Bronchial epithelial cell (primary cell): ENCODE measurements around the gene POLD1. TPM values are rescaled to one million over a fixed set of nuclear protein-coding genes. Genes with fewer than 3 reads are reported as not detected.
A peak's percentile ranks its signal among the peaks of the same experiment; 100 is the strongest.
"Not testable (repeated sequence)": the region's sequence is repeated elsewhere in the genome, so short reads cannot be mapped to it uniquely, and the experiment has no call there.

Source experiments
- DNase-seq: peaks from one replicate; pipeline ENCODE4 v3.0.0-alpha.2; 2010; ENCODE audit warnings: low read depth
- FAIRE-seq: peaks from 2 replicates; lab custom pipeline; 2011; peaks lifted over from hg19 to GRCh38; lab: Jason Lieb, UNC
- H3K27me3 ChIP-seq: 2 replicates; pipeline ENCODE4 v1.5.1; 2011; ENCODE audit warnings: low read length; ENCODE audit not compliant: control insufficient read depth, insufficient read depth
- H3K36me3 ChIP-seq: 2 replicates; pipeline ENCODE4 v1.5.1; 2011; ENCODE audit warnings: low read length; ENCODE audit not compliant: control insufficient read depth, insufficient read depth
- H3K4me3 ChIP-seq: 2 replicates; pipeline ENCODE4 v1.5.1; 2011; ENCODE audit warnings: mild to moderate bottlenecking, low read depth, low read length, control low read depth
- CTCF ChIP-seq: IDR thresholded peaks from 2 replicates; pipeline ENCODE4 v1.5.1; 2011; ENCODE audit warnings: mild to moderate bottlenecking, moderate library complexity, low read length, control low read depth, inconsistent platforms; ENCODE audit not compliant: insufficient read depth, severe bottlenecking
- total RNA-seq: library from RNA; depleted of rRNA; stranded (reverse); fragments of >200 nt; gene quantifications from 2 replicates; pipeline ENCODE4 v1.2.1, GENCODE V29; 2014

POLD1 gene
- total RNA-seq, 1 donor from 2014 or later = 28.4 TPM

- no peak overlapping the region for H3K4me3 ChIP-seq
- FAIRE-seq (no peak), DNase-seq (no peak)
- H3K27me3 ChIP-seq = no peaks in the 10 kb centered on the region
- H3K36me3 ChIP-seq = no peaks in the 10 kb centered on the region
- peak; percentile 29 for TF ChIP-seq CTCF
Measured at GRCh38 chr19:50349277-50350057, 34.7 kb upstream of the POLD1 start.

- no peaks in the 10 kb centered on the region for H3K27me3 ChIP-seq
- FAIRE-seq (no peak), DNase-seq (no peak)
- no peak for TF ChIP-seq CTCF
- no peaks in the 10 kb centered on the region for H3K36me3 ChIP-seq
- no peak overlapping the region for H3K4me3 ChIP-seq
Measured at GRCh38 chr19:50352242-50352641, 31.9 kb upstream of the POLD1 start.

- FAIRE-seq, DNase-seq, H3K27me3 ChIP-seq, H3K4me3 ChIP-seq, H3K36me3 ChIP-seq: not testable (repeated sequence)
Measured at GRCh38 chr19:50353487-50353880, 30.7 kb upstream of the POLD1 start.

GRCh38 chr19:50356691-50357177 lies 27.4 kb upstream of the POLD1 start:
- TF ChIP-seq CTCF = no peak
- H3K27me3 ChIP-seq = no peaks in the 10 kb centered on the region
- DNase-seq (no peak), FAIRE-seq (no peak)
- H3K4me3 ChIP-seq = no peak overlapping the region
- H3K36me3 ChIP-seq = no peaks in the 10 kb centered on the region

GRCh38 chr19:50357178-50358100 lies 26.7 kb upstream of the POLD1 start:
- DNase-seq = peak; percentile 30
- no peak for FAIRE-seq
- H3K4me3 ChIP-seq = peak overlapping the region; percentile 3
- peak; percentile 88 for TF ChIP-seq CTCF
- no peaks in the 10 kb centered on the region for H3K27me3 ChIP-seq
- H3K36me3 ChIP-seq = no peaks in the 10 kb centered on the region
